Liver (tissue), 3 donors: ENCODE measurements around the gene AHRR.

Source experiments
- SP1 ChIP-seq: IDR thresholded peaks from 2 replicates; pipeline ENCODE4 v1.6.1; 2018; ENCODE audit warnings: antibody characterized with exemption, mild to moderate bottlenecking
- TAF1 ChIP-seq: conservative IDR thresholded peaks from 2 replicates; pipeline ENCODE4 v1.6.1; 2016; ENCODE audit warnings: antibody characterized with exemption, mild to moderate bottlenecking
- YY1 ChIP-seq: IDR thresholded peaks from 2 replicates; pipeline ENCODE4 v1.6.1; 2016; ENCODE audit warnings: antibody characterized with exemption, mild to moderate bottlenecking
- TF ChIP-seq, protein P1 (sequence below): fragments of 150-350 bp; IDR thresholded peaks from 2 replicates; pipeline ENCODE4 v1.5.1; 2017; ENCODE audit warnings: improper control_type of control experiment, low read depth, low read length; ENCODE audit not compliant: missing input control
- TF ChIP-seq, protein P2 (sequence below): IDR thresholded peaks from 2 replicates; pipeline ENCODE4 v1.6.1; 2016; ENCODE audit warnings: antibody characterized with exemption, mild to moderate bottlenecking
- donor health status: healthy.
- donor health status: healthy.

DNA sequence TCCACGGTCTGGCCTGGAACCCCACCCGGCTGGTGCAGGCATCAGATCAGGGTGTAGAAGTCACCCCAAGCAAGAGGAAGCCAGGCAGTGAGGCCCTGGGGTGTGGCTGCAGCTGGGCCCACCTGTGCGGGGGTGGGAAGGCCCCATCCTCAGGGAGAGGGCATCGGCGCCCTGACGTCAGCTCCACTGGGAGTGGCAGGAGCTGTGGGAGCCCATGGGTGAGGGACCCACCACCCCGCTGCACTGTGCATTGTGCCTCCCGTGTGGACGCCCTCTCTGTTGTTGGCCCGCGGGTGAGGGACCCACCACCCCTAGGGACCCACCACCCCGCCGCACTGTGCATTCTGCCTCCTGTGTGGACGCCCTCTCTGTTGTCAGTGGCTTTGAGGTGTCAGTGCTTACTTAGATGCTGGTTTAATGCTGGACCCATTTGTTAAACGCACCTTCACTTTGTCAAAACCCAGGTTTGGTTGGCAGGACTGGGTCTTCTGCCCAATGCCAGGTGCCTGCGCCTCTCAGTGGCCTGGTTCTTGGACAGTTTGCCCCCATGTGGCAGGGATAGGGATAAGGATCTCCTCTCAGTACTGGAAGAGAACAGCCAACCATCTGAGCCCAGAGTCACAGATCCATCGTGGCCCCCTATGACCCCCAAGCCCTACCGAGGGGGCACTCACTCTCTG lies 114.6 kb downstream of the AHRR start:
- TF ChIP-seq, protein P1, sequence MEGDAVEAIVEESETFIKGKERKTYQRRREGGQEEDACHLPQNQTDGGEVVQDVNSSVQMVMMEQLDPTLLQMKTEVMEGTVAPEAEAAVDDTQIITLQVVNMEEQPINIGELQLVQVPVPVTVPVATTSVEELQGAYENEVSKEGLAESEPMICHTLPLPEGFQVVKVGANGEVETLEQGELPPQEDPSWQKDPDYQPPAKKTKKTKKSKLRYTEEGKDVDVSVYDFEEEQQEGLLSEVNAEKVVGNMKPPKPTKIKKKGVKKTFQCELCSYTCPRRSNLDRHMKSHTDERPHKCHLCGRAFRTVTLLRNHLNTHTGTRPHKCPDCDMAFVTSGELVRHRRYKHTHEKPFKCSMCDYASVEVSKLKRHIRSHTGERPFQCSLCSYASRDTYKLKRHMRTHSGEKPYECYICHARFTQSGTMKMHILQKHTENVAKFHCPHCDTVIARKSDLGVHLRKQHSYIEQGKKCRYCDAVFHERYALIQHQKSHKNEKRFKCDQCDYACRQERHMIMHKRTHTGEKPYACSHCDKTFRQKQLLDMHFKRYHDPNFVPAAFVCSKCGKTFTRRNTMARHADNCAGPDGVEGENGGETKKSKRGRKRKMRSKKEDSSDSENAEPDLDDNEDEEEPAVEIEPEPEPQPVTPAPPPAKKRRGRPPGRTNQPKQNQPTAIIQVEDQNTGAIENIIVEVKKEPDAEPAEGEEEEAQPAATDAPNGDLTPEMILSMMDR, result peak; percentile 32
- TF ChIP-seq YY1, result no peak
- no peak for TF ChIP-seq TAF1
- TF ChIP-seq, protein P2, sequence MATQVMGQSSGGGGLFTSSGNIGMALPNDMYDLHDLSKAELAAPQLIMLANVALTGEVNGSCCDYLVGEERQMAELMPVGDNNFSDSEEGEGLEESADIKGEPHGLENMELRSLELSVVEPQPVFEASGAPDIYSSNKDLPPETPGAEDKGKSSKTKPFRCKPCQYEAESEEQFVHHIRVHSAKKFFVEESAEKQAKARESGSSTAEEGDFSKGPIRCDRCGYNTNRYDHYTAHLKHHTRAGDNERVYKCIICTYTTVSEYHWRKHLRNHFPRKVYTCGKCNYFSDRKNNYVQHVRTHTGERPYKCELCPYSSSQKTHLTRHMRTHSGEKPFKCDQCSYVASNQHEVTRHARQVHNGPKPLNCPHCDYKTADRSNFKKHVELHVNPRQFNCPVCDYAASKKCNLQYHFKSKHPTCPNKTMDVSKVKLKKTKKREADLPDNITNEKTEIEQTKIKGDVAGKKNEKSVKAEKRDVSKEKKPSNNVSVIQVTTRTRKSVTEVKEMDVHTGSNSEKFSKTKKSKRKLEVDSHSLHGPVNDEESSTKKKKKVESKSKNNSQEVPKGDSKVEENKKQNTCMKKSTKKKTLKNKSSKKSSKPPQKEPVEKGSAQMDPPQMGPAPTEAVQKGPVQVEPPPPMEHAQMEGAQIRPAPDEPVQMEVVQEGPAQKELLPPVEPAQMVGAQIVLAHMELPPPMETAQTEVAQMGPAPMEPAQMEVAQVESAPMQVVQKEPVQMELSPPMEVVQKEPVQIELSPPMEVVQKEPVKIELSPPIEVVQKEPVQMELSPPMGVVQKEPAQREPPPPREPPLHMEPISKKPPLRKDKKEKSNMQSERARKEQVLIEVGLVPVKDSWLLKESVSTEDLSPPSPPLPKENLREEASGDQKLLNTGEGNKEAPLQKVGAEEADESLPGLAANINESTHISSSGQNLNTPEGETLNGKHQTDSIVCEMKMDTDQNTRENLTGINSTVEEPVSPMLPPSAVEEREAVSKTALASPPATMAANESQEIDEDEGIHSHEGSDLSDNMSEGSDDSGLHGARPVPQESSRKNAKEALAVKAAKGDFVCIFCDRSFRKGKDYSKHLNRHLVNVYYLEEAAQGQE, result no peak
- no peak for TF ChIP-seq SP1
